GM04503 (cell line): Measurements from ENCODE around the gene NUMB.

ENCODE experiments used
- DNase-seq: peaks from one replicate; pipeline ENCODE4 v3.0.0-alpha.2; 2012; ENCODE audit warnings: low read depth

NUMB gene

GRCh38 chr14:73458183-73458976 lies at the start of gene NUMB:
NUMB (minus strand) TSS chr14:73458546; CDS start chr14:73355751, 102,795 bp downstream.
- peak; percentile 100 for DNase-seq

DNA sequence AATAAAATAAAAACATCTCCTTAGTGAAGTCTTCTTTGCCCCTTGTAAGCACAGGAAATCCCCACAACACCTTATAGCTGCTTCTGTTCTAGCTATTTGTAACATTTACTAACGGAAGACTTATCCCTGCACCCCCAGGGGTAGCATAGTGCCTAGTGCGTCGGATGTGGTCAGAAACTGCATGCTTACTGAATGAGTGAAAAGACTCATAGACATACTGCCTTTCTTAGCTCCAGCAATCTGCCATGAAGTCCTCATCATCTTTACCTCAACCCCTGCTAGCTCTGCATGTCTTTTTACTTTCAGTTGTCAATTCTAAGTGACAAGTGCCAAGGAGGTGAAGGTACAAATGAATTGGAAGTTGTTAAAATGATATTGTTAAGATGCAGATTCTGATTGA lies 45.3 kb upstream of the NUMB start:
- no peak for DNase-seq

GRCh38 chr14:73502017-73502619 lies 43.8 kb upstream of the NUMB start:
- DNase-seq, result no peak

DNA sequence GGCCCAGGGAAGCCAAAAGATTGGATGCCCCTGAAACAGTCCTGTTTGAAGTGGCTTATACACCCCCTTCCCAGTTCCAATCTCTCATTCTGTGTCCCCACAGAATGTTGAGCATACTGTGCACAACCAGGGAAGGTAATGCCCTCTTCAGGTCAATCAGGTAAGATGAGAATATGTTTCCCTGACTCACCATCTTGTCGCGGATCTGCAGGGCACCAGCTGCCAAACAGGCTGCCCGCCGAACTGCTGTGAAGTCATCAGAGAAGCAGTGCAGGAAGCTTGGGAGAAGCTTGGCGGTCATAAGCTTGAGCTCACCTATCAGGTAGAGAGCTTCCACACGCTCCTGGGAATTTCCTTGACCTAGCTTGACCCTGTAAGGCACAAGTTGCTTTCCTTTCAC lies 42.0 kb upstream of the NUMB start:
- DNase-seq, result no peak

DNA sequence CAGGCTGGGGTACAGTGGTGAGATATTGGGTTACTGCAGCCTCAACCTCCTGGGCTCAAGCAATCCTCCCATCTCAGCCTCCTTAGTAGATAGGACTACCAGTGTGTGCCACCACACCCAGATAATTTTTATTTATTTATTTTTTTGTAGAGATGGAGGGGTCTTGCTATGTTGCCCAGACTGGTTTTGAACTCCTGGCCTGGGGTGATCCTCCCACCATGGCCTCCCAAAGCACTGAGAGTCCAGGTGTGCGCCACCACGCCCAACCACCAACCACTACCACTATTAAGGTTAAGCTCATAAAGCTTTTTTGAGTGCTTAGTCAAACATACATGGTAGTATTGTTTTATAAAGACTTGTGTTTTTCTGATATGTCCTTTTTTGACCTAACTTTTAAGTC lies 36.2 kb upstream of the NUMB start:
- no peak for DNase-seq

GRCh38 chr14:73492670-73493069 lies 34.3 kb upstream of the NUMB start:
- DNase-seq, result no peak

- DNase-seq, result no peak
Measured at GRCh38 chr14:73492043-73492552, 33.8 kb upstream of the NUMB start.

GRCh38 chr14:73491256-73492042 lies 33.1 kb upstream of the NUMB start:
- no peak for DNase-seq

DNA sequence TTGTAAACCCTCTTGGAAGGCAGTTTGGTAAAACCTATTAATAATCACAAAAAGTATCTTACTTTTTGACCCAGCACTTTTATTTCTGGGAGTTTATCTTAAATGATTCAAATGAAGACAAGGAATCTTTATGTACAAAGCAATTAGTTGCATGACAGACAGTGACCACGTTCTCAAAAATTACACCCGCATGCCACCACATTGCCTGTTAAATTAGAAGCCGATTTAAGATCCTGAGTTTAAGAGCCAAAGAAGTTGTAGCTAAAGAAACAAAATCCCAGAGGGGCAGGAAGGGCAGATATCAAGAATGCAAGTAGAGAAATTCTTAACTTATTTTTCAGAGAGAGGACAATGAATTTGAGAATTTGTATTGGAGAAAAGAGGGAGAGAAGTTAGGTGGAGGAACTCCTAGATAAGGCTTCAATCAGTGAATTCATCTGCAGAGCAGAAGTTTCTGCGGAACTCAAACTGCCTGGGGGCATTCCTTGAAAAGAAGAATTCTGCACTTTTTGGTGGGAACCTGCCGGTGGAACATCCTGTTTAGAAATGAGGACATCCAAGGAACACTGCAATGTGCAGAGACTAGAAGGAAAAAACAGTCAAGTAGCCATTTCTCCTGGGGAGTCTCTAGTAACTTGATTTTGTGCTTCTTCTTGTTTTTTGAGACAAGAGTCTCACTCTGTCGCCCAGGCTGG lies 31.3 kb upstream of the NUMB start:
- no peak for DNase-seq

- no peak for DNase-seq
Measured at GRCh38 chr14:73478684-73479083, 20.3 kb upstream of the NUMB start.

DNA sequence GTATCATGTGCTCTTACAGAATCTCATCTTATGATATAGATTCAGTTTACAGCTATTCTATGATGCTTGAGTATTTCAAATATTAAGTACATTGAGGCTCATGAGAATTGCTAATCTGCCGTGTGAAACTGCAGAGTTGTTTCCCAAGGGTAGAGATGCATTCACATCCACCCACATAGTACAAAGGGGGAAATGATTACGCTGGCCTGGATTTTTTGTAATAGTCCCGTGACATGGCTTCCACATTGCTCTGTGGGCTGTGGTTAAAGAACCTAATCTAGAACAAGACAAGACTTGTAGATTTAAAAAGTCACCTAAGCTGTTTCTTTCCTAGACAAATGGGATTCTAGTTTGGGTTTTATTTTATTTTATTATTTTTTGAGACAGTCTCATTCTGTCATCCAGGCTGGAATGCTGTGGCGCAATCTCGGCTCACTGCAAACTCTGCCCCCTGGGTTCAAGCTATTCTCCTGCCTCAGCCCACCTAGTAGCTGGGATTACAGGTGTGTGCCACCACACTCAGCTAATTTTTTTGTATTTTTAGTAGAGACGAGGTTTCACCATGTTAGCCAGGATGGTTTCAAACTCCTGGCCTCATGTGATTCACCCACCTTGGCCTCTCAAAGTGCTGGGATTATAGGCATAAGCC lies 19.4 kb upstream of the NUMB start:
- no peak for DNase-seq

- DNase-seq, result no peak
Measured at GRCh38 chr14:73476451-73476931, 18.1 kb upstream of the NUMB start.

DNA sequence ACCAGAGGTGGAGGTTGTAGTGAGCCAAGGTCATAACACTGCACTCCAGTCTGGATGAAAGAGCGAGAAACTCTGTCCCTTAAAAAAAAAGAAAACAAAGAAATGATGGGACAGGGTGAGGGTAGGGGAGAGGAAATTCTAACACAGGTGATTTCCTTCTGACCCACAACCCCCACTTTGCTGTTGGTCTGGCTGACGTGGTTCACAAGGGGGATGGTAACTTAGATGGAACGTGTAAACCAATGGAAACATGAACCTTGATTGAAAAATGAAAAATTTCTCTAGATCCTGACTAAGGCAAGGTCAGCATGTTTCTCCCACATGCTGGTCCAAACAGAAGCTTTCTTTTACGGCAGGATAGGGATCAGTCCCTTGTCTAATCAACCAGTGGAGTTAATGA lies 16.6 kb upstream of the NUMB start:
- no peak for DNase-seq

GRCh38 chr14:73472185-73473114 lies 14.1 kb upstream of the NUMB start:
- DNase-seq, result peak; percentile 27

- no peak for DNase-seq
Measured at GRCh38 chr14:73471582-73472184, 13.3 kb upstream of the NUMB start.

GRCh38 chr14:73468828-73469375 lies 10.6 kb upstream of the NUMB start:
- no peak for DNase-seq

DNA sequence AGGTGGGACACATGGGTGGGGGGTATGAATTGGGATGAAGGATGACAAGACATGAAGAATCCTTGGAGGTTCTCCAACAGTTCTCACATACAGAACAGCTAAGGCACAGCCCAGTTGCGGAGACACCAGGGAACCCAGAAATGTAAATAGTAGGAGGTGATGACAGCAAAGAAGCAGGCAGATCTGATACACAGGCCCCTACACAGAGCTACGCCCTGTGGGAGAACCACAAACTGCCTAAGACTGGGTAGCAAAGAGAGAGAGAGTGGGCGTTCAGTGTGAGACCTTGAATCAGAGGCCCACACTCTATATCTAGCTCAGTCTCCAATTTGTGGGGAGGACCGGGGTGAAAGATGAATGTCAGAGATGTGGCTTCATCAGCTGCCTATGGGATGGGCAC lies 9.5 kb upstream of the NUMB start:
- DNase-seq, result no peak

DNA sequence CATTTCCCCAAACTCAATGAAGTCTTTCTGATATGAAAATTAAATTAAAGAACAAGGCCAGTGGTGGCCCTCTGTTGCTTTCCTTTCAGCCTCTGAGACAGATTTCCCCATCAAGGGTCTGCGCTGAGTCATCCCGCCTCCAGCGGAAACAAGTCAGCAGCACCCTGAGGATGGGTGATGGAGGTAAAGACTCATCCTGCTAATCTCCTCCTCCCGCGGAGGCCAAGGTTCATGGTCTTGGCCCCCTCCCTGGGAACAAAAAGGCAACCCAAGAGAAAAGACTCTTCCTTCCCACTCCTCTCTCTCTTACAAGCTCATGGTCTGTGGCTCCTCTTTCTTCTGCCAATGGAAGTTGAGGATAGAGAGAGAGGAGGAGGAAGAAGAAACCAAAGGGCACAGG lies 9.0 kb upstream of the NUMB start:
- DNase-seq, result no peak

DNA sequence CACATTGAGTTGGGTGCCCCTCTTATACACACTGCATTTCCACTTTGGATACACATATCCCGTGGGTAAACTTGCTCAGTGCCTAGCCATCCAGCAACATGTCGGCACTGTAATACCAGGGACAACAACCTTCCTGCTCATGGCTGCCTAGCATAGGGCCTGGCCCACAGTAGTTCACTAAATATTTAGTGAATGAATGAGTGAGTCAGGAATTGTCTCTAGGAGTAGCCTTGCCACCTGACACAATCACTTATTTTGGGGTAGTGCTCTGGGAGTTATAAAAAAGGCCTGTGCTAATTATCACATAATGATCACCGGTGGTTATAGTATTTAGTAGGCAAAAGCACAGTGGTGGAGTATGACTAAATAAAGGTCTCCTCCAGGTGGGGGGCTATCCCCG lies 8.5 kb upstream of the NUMB start:
- DNase-seq, result no peak
